Measurements from ENCODE around the gene SNURF. TPM values are rescaled to one million over a fixed set of nuclear protein-coding genes. Genes with fewer than 3 reads are reported as not detected.
"Not testable (repeated sequence)": the region's sequence is repeated elsewhere in the genome, so short reads cannot be mapped to it uniquely, and the experiment has no call there.

Gene SNURF
- total and polyA plus RNA-seq, 2 donors (not counting 1 experiment from before 2014, with no cell fraction given), result 5.0 to 61.1 TPM

DNA sequence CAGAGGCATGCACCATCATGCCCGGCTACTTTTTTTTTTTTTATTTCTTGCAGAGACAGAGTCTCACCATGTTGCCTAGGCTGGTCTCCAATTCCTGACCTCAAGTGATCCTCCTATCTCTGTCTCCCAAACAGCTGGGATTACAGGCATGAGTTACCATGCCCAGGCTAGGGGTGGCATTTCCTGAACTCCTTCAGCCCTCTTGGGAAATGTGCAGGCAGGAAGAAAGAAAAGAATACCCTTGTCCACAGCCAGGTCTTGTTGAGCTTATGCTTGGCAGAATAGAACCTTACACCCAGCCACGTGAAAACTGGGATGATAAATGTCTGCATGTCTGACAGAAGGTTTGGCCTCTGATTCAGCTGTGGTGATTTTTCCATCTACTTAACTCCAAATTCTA, 30.2 kb upstream of the SNURF start:
- DNase-seq (ENCODE audit: low read depth in 2 of 2), result peak in 1 of 2 donors; percentile 13
- H3K36me3 ChIP-seq (ENCODE audit: control insufficient read depth, insufficient read depth, low read length), result no peaks in the 10 kb centered on the region
- TF ChIP-seq, protein P1, sequence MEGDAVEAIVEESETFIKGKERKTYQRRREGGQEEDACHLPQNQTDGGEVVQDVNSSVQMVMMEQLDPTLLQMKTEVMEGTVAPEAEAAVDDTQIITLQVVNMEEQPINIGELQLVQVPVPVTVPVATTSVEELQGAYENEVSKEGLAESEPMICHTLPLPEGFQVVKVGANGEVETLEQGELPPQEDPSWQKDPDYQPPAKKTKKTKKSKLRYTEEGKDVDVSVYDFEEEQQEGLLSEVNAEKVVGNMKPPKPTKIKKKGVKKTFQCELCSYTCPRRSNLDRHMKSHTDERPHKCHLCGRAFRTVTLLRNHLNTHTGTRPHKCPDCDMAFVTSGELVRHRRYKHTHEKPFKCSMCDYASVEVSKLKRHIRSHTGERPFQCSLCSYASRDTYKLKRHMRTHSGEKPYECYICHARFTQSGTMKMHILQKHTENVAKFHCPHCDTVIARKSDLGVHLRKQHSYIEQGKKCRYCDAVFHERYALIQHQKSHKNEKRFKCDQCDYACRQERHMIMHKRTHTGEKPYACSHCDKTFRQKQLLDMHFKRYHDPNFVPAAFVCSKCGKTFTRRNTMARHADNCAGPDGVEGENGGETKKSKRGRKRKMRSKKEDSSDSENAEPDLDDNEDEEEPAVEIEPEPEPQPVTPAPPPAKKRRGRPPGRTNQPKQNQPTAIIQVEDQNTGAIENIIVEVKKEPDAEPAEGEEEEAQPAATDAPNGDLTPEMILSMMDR (conservative IDR thresholded peaks at IDR 0.05 in 1 of 2, IDR thresholded peaks at IDR 0.05 in 1 of 2; ENCODE audit: low read depth in 1 of 2, low read length in 2 of 2), result no peak
- TF ChIP-seq EZH2 (IDR thresholded peaks at IDR 0.05; ENCODE audit: low read length, missing control alignments), result no peak
- H3K4me2 ChIP-seq (ENCODE audit: extremely low read depth, insufficient read depth, low read length), result no peak overlapping the region
- H3K79me2 ChIP-seq (ENCODE audit: control insufficient read depth, insufficient read depth, low read length), result no peaks in the 10 kb centered on the region
- H3K27ac ChIP-seq (ENCODE audit: insufficient read depth, low read length), result no peak overlapping the region
- H3K9me3 ChIP-seq (ENCODE audit: control insufficient read depth, insufficient read depth, low read depth, low read length), result no peaks in the 10 kb centered on the region
- H3K4me3 ChIP-seq (replicated peaks in 1 of 4; ENCODE audit: control extremely low read depth in 1 of 4, insufficient read depth in 1 of 4, low read depth in 3 of 4, low read length in 4 of 4), result no peak overlapping the region
- no peaks in the 10 kb centered on the region for H4K20me1 ChIP-seq (ENCODE audit: control insufficient read depth, extremely low read depth, insufficient read depth, low read length)
- no peak overlapping the region for H2AFZ ChIP-seq (ENCODE audit: low read length)
- H3K4me1 ChIP-seq (ENCODE audit: control insufficient read depth, extremely low read depth, insufficient read depth, low read length), result no peaks in the 10 kb centered on the region
- no peaks in the 10 kb centered on the region for H3K27me3 ChIP-seq (ENCODE audit: control insufficient read depth, insufficient read depth, low read length)
- H3K9ac ChIP-seq (ENCODE audit: insufficient read depth, low read length), result no peak overlapping the region

DNA sequence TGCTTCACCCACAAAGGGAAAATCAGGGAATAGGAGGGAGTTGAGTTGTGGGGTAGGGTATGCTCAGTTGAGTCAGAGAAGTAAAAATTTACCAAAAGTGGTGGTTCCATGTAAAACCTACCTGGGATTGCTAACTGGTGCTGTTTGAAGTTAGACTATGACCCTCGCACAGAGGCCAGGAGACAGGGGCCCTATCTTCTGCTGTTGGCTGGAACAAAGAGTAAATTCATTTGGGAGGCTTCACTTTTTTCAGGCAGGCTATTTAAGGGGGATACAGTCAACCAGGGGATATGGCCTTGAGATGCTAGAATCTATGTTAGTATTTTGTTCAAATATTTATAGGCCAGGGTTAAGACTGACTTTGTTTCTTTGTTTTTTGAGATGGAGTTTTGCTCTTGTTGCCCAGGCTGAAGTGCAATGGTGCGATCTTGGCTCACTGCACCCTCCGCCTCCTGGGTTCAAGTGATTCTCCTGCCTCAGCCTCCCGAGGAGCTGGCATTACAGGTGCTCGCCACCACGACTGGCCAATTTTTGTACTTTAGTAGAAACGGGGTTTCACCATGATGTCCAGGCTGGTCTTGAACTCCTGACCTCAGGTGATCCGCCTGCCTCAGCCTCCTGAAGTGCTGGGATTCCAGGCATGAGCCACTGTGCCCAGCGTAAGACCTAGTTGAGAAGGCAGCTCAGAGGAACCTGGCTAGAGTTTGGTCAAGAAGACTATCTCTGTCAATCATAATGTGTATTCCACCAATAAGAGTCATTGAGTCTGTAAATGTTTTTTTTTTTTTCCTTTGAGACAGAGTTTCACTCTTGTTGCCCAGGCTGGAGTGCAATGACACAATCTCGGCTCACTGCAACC, 22.7 kb upstream of the SNURF start:
- not testable (repeated sequence) for DNase-seq (ENCODE audit: low read depth in 2 of 2); H3K36me3 ChIP-seq (ENCODE audit: control insufficient read depth, insufficient read depth, low read length); H3K4me3 ChIP-seq (replicated peaks in 1 of 4; ENCODE audit: control extremely low read depth in 1 of 4, insufficient read depth in 1 of 4, low read depth in 3 of 4, low read length in 4 of 4); H3K4me1 ChIP-seq (ENCODE audit: control insufficient read depth, extremely low read depth, insufficient read depth, low read length); H3K9ac ChIP-seq (ENCODE audit: insufficient read depth, low read length); H3K4me2 ChIP-seq (ENCODE audit: extremely low read depth, insufficient read depth, low read length); H2AFZ ChIP-seq (ENCODE audit: low read length); H3K27ac ChIP-seq (ENCODE audit: insufficient read depth, low read length); H3K27me3 ChIP-seq (ENCODE audit: control insufficient read depth, insufficient read depth, low read length); H3K79me2 ChIP-seq (ENCODE audit: control insufficient read depth, insufficient read depth, low read length); H3K9me3 ChIP-seq (ENCODE audit: control insufficient read depth, insufficient read depth, low read depth, low read length); H4K20me1 ChIP-seq (ENCODE audit: control insufficient read depth, extremely low read depth, insufficient read depth, low read length)

DNA sequence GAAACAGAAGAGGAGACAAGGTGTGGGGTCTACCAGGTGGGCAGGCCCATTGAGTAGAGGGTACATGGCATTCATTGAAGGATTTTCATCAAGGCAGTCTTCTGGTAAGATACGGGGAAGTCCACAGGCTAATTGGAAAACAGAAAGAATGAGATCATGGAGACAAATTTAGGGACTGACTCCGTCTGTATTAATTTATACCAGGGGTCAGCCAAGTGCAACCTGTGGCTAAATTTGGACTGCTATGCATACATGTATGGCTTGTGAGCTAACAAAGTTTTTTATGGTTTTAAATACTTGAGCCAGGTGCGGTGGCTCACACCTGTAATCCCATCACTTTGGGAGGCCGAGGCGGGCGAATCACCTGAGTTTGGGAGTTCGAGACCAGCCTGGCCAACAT, 21.1 kb upstream of the SNURF start:
- H3K9ac ChIP-seq (ENCODE audit: insufficient read depth, low read length), result no peak overlapping the region
- no peak for DNase-seq (ENCODE audit: low read depth in 2 of 2)
- no peaks in the 10 kb centered on the region for H3K79me2 ChIP-seq (ENCODE audit: control insufficient read depth, insufficient read depth, low read length)
- TF ChIP-seq, protein P1 (conservative IDR thresholded peaks at IDR 0.05 in 1 of 2, IDR thresholded peaks at IDR 0.05 in 1 of 2; ENCODE audit: low read depth in 1 of 2, low read length in 2 of 2), result no peak
- no peak for TF ChIP-seq EZH2 (IDR thresholded peaks at IDR 0.05; ENCODE audit: low read length, missing control alignments)
- H3K4me2 ChIP-seq (ENCODE audit: extremely low read depth, insufficient read depth, low read length), result no peak overlapping the region
- H3K27ac ChIP-seq (ENCODE audit: insufficient read depth, low read length), result no peak overlapping the region
- H3K9me3 ChIP-seq (ENCODE audit: control insufficient read depth, insufficient read depth, low read depth, low read length), result no peaks in the 10 kb centered on the region
- H3K4me3 ChIP-seq (replicated peaks in 1 of 4; ENCODE audit: control extremely low read depth in 1 of 4, insufficient read depth in 1 of 4, low read depth in 3 of 4, low read length in 4 of 4), result no peak overlapping the region
- no peak overlapping the region for H2AFZ ChIP-seq (ENCODE audit: low read length)
- H3K36me3 ChIP-seq (ENCODE audit: control insufficient read depth, insufficient read depth, low read length), result no peaks in the 10 kb centered on the region
- H3K4me1 ChIP-seq (ENCODE audit: control insufficient read depth, extremely low read depth, insufficient read depth, low read length), result no peaks in the 10 kb centered on the region
- no peaks in the 10 kb centered on the region for H3K27me3 ChIP-seq (ENCODE audit: control insufficient read depth, insufficient read depth, low read length)
- H4K20me1 ChIP-seq (ENCODE audit: control insufficient read depth, extremely low read depth, insufficient read depth, low read length), result no peaks in the 10 kb centered on the region

DNA sequence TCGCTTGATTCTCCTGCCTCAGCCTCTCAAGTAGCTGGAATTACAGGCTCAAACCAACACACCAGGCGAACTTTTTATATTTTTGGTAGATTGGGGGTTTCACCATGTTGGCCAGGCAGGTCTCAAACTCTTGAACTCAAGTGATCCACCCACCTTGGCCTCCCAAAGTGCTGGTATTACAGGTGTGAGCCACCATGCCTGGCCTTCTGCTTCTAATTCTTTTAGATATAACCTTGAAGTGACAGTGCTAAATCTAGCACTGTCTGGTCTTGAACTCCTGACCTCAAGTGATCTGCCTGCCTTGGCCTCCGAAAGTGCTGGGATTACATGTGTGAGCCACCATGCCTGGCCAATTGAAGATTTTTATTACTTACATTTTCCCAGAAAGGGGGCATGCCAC, 16.6 kb upstream of the SNURF start:
- not testable (repeated sequence) for H4K20me1 ChIP-seq (ENCODE audit: control insufficient read depth, extremely low read depth, insufficient read depth, low read length); H3K9me3 ChIP-seq (ENCODE audit: control insufficient read depth, insufficient read depth, low read depth, low read length); H3K4me1 ChIP-seq (ENCODE audit: control insufficient read depth, extremely low read depth, insufficient read depth, low read length); H3K27ac ChIP-seq (ENCODE audit: insufficient read depth, low read length); H3K4me3 ChIP-seq (replicated peaks in 1 of 4; ENCODE audit: control extremely low read depth in 1 of 4, insufficient read depth in 1 of 4, low read depth in 3 of 4, low read length in 4 of 4); H3K9ac ChIP-seq (ENCODE audit: insufficient read depth, low read length); H2AFZ ChIP-seq (ENCODE audit: low read length); H3K4me2 ChIP-seq (ENCODE audit: extremely low read depth, insufficient read depth, low read length); H3K79me2 ChIP-seq (ENCODE audit: control insufficient read depth, insufficient read depth, low read length); H3K36me3 ChIP-seq (ENCODE audit: control insufficient read depth, insufficient read depth, low read length); DNase-seq (ENCODE audit: low read depth in 2 of 2); H3K27me3 ChIP-seq (ENCODE audit: control insufficient read depth, insufficient read depth, low read length)
